ENCODE data around the gene RBM28. TPM values are rescaled to one million over a fixed set of nuclear protein-coding genes. Genes with fewer than 3 reads are reported as not detected.

RBM28 gene
- total and polyA plus RNA-seq, 8 donors = 8.1 to 319 (median 25.9) TPM

GRCh38 chr7:128318691-128319090, 25.0 kb downstream of the RBM28 start:
- H3K36me3 ChIP-seq = peaks cover 68 to 100% (median 98%) of the 10 kb centered on the region in 4 donors
- H3K4me3 ChIP-seq = no peak overlapping the region
- DNase-seq = no peak
- WGBS, 5 donors = 69 to 88% (median 86%) methylated on average over 5 of the region's 5 CpGs
- H3K9me3 ChIP-seq = no peaks in the 10 kb centered on the region
- TF ChIP-seq EP300 (IDR thresholded peaks at IDR 0.05) = no peak
- no peak for TF ChIP-seq POLR2A (IDR thresholded peaks at IDR 0.05)
- TF ChIP-seq CTCF (IDR thresholded peaks at IDR 0.05) = no peak
- no peak for TF ChIP-seq POLR2AphosphoS5 (IDR thresholded peaks at IDR 0.05)
- H3K27ac ChIP-seq = no peak overlapping the region
- intact Hi-C loops (cut with DNase I; ENCODE audit: low total_unique reads) = no loop called here
- peaks cover 0 to 5% (median 0%) of the 10 kb centered on the region in 4 donors for H3K4me1 ChIP-seq
- no peaks in the 10 kb centered on the region for H3K27me3 ChIP-seq

- Histone ChIP-seq H3K9me3 (no peaks in the 10 kb centered on the region), H3K27ac (no peak overlapping the region), H3K4me3 (no peak overlapping the region), H3K4me1 (no peaks in the 10 kb centered on the region), H3K27me3 (no peaks in the 10 kb centered on the region), H3K36me3 (peaks cover 62 to 100% (median 100%) of the 10 kb centered on the region in 4 donors)
- no peak for DNase-seq
- TF ChIP-seq POLR2AphosphoS5 (IDR thresholded peaks at IDR 0.05) = no peak
- no peak for TF ChIP-seq CTCF (IDR thresholded peaks at IDR 0.05)
- TF ChIP-seq EP300 (IDR thresholded peaks at IDR 0.05) = no peak
- no peak for TF ChIP-seq POLR2A (IDR thresholded peaks at IDR 0.05)
- WGBS, 5 donors = 93 to 100% (median 98%) methylated on average over 3 of the region's 3 CpGs
- intact Hi-C loops (cut with DNase I; ENCODE audit: low total_unique reads) = no loop called here
These were observed 32.7 kb downstream of the RBM28 start for GRCh38 chr7:128311013-128311412.

DNA sequence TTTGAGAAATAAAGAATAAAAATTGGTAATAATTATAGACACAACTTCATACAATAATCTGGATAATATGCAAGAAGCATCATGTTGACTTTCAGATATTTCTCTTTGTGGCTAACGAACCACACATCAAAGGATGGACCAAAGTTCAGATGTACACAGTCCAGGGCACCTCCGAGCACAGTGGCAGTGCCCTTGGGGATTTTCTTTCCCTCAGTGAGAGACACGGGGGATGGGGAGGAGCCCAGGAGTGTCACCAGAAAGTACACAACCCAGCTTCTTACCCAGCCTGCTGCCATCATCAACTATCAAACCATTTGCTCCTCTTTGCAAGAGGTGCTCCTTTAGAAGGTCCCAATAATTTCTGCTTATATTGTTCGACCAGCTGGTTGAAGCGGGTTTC, 33.2 kb downstream of the RBM28 start:
- Histone ChIP-seq H3K4me1 (no peaks in the 10 kb centered on the region), H3K9me3 (no peaks in the 10 kb centered on the region), H3K27me3 (no peaks in the 10 kb centered on the region), H3K27ac (no peak overlapping the region), H3K36me3 (peaks cover 57 to 100% (median 100%) of the 10 kb centered on the region in 4 donors), H3K4me3 (no peak overlapping the region)
- TF ChIP-seq EP300 (IDR thresholded peaks at IDR 0.05) = no peak
- TF ChIP-seq POLR2AphosphoS5 (IDR thresholded peaks at IDR 0.05) = no peak
- TF ChIP-seq POLR2A (IDR thresholded peaks at IDR 0.05) = no peak
- TF ChIP-seq CTCF (IDR thresholded peaks at IDR 0.05) = no peak
- no peak for DNase-seq
- intact Hi-C loops (cut with DNase I; ENCODE audit: low total_unique reads) = no loop called here
- 72 to 82% (median 75%) methylated on average over 5 of the region's 5 CpGs for WGBS, 5 donors

- no peaks in the 10 kb centered on the region for H3K4me1 ChIP-seq
- TF ChIP-seq POLR2AphosphoS5 (IDR thresholded peaks at IDR 0.05) = no peak
- no peak for TF ChIP-seq CTCF (IDR thresholded peaks at IDR 0.05)
- no peak for TF ChIP-seq EP300 (IDR thresholded peaks at IDR 0.05)
- TF ChIP-seq POLR2A (IDR thresholded peaks at IDR 0.05) = no peak
- H3K27ac ChIP-seq = no peak overlapping the region
- no peaks in the 10 kb centered on the region for H3K9me3 ChIP-seq
- intact Hi-C loops (cut with DNase I; ENCODE audit: low total_unique reads) = no loop called here
- H3K27me3 ChIP-seq = no peaks in the 10 kb centered on the region
- no peak for DNase-seq
- H3K4me3 ChIP-seq = no peak overlapping the region
- WGBS, 5 donors = 94 to 98% (median 95%) methylated on average over 5 of the region's 5 CpGs
- H3K36me3 ChIP-seq = peaks cover 52 to 100% (median 99%) of the 10 kb centered on the region in 4 donors
These were observed 33.7 kb downstream of the RBM28 start for GRCh38 chr7:128309976-128310375.
